ENCODE measurements around the gene UBN1.

GRCh38 chr16:4874666-4875065, 27.4 kb downstream of the UBN1 start:
- no peak for TF ChIP-seq POLR2A (IDR thresholded peaks at IDR 0.05)
- no peak for TF ChIP-seq POLR2AphosphoS5 (IDR thresholded peaks at IDR 0.05)
- TF ChIP-seq, protein P1, sequence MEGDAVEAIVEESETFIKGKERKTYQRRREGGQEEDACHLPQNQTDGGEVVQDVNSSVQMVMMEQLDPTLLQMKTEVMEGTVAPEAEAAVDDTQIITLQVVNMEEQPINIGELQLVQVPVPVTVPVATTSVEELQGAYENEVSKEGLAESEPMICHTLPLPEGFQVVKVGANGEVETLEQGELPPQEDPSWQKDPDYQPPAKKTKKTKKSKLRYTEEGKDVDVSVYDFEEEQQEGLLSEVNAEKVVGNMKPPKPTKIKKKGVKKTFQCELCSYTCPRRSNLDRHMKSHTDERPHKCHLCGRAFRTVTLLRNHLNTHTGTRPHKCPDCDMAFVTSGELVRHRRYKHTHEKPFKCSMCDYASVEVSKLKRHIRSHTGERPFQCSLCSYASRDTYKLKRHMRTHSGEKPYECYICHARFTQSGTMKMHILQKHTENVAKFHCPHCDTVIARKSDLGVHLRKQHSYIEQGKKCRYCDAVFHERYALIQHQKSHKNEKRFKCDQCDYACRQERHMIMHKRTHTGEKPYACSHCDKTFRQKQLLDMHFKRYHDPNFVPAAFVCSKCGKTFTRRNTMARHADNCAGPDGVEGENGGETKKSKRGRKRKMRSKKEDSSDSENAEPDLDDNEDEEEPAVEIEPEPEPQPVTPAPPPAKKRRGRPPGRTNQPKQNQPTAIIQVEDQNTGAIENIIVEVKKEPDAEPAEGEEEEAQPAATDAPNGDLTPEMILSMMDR (IDR thresholded peaks at IDR 0.05), result no peak
